ENCODE results near the gene PITPNB.

Gene PITPNB

DNA sequence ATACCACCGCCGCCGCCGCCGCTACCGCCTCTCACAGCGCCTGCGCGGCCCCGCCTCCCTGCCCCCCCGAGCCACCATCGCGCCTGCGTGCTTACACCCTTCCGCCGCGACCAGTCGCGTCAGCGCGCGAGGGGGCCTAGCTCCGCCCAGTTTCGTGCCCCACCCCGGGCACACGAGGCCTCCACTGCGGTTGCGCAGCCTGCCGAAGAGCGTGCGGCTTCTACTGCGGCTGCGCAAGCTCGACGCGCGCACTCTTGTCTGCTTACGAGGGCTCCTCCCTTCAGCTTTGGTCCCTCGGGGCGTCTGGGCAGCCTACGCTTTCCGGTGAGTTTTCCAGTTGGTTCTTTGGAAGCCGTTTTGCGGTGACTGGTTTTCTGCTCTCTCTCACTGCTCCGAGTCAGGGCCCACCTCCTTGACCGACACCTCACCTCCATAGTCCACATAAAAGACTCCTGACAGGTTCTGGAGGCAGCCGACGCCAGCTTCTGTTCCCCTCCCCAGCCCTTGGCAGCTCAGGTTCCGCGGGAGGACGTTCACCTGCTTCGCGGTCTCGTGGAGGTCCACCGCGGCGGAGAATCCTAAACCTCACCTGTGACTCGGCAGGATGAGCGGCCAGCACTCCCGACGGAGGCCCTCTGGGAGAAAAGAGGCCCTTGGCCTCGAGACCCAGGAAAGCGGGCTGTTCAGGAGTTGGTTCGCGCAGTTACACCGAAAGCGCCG is at the start of gene PITPNB:
Gene PITPNB, minus strand, starts transcription at position 35 of the 720 bp plus-strand sequence. CDS start 65 bp downstream, outside the sequence.
- Mint-ChIP-seq H3K4me3 (peak within 1 kb of the TSS; percentile 97 to 99), H3K9me3 (no peaks in the 10 kb centered on the region), H3K27me3 (no peaks in the 10 kb centered on the region), H3K27ac (peak within 1 kb of the TSS; percentile 99 to 100), H3K4me1 (peaks cover 70% of the 10 kb centered on the region)
- ATAC-seq = peak; percentile 93
- peak; percentile 98 to 99 for DNase-seq

DNA sequence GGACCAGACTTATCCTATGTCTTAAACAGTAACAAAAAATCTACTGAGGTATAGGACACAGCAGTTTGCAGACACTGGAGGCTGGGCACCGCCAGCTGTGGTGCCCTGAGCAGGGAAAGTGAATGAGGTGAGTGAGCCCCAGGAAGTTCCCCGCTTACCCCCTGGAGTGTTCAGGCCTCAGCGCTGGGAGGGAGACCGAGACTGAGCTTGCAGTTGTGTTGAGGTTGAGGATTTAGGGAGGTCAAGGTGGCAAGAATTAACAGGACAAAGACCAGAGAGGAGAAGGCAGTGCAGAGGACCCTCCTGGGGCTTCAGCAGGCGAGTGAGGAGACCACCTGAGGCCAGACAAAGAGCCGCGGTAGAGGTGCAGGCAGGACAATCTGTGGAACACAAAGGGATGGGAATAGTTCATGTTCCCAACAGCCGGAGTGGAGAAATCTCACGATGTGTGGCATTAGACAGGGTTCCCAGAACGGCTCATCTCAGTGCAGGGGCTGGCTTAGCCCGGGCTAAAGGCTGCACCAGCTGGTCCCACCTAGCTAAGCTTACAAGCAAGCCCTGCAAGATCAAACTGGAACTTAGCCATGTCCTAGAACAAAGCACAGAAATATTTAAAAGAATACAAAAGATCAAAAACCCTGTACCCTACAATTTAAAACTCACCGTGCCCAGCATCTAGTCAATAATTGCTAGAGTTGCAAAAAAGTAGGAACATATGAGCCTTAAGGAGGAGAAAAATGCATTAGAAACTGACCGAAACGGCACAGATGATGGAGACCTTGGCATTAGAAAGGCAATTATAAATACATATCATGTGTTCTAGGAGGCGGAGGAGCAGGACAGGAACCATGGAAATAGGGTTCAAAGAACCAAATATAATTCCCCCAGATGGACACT is 47.4 kb upstream of the PITPNB start:
- Mint-ChIP-seq H3K27me3 (no peaks in the 10 kb centered on the region), H3K9me3 (no peaks in the 10 kb centered on the region), H3K4me1 (peaks cover 10% of the 10 kb centered on the region), H3K4me3 (no peak overlapping the region), H3K27ac (no peak overlapping the region)
- DNase-seq = no peak
- ATAC-seq = no peak

DNA sequence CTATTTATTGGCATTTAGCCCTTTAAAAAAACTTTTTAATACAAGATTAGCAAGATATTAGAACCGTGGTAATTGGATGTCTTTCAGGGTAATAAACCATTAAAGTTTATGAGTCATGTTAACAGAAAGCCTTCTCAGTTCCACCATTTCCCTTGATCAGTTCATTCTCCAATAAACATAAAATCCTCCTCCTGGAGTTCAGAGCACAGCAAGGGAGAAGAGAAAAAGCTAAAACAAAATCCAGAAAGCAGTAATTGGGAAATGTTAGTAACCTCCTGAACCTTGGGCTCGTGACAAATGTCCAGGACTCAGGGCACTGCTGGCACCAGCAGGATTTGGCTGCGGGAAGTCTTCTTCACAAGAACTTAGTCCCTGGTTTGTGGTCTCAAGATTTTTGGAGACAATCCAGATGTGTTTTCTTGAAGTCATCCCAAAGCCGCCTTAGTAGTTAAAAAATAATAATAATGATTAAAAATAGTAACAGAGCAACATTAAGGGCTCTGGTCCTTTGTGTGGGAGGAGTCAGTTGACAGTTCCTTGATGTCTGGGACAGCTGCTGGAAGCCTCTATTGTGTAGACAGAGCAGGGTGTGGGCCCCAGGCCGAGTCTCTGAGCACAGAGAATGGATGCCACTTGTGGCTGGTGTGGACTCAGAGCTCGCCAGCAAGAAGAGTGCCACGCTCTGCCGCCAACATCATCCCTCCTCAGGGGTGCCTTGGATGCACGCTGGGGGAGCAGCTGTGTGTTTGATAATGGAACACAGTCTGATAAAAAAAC is 43.4 kb upstream of the PITPNB start:
- no peak for DNase-seq
- H3K4me3 Mint-ChIP-seq = no peak overlapping the region
- no peaks in the 10 kb centered on the region for H3K27me3 Mint-ChIP-seq
- H3K27ac Mint-ChIP-seq = no peak overlapping the region
- H3K4me1 Mint-ChIP-seq = peaks cover 1% of the 10 kb centered on the region
- H3K9me3 Mint-ChIP-seq = no peaks in the 10 kb centered on the region
- no peak for ATAC-seq

DNA sequence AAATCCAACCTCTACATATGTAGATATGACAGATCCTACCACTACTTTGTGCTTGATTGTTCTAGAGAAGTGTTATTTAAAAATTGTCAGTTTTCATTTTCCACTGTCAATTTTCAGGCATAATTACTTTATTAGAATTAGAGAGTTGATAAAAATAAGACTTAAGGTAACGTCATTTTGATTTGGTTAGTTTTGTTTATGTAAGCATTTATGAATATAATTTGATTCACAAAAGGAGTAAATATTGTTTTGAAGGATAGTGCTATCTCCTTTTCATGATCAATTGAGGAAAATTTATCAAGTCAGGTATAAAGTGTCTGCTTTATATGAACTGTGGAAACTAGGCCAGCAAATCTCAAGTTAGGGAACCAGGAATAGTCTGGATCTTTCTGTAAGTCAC is 42.6 kb upstream of the PITPNB start:
- DNase-seq (no peak), ATAC-seq (no peak)
- H3K27ac Mint-ChIP-seq = no peak overlapping the region
- H3K4me3 Mint-ChIP-seq = no peak overlapping the region
- no peaks in the 10 kb centered on the region for H3K9me3 Mint-ChIP-seq
- H3K4me1 Mint-ChIP-seq = no peaks in the 10 kb centered on the region
- no peaks in the 10 kb centered on the region for H3K27me3 Mint-ChIP-seq

DNA sequence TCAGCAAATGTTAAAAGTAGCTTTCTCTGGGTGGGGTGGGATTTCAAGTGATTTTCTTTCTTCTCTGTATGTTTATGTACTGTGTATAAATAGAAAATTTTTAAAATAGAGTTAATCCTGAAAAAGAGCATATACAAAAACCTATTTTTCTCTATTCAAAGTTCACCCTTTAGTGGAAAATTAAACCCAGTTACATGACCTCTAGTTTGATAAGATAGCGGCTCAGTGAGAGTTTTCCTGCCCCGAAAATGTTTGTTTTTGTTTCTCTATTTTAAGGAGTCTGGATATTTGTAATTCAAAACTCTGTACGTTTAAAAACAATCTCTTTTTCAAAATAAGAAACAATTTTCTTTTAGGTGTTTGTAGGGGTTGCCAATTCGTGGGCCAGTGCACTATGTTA is 42.1 kb upstream of the PITPNB start:
- H3K9me3 Mint-ChIP-seq = no peaks in the 10 kb centered on the region
- no peaks in the 10 kb centered on the region for H3K27me3 Mint-ChIP-seq
- H3K4me3 Mint-ChIP-seq = no peak overlapping the region
- H3K4me1 Mint-ChIP-seq = no peaks in the 10 kb centered on the region
- no peak overlapping the region for H3K27ac Mint-ChIP-seq
- no peak for DNase-seq
- ATAC-seq = no peak

DNA sequence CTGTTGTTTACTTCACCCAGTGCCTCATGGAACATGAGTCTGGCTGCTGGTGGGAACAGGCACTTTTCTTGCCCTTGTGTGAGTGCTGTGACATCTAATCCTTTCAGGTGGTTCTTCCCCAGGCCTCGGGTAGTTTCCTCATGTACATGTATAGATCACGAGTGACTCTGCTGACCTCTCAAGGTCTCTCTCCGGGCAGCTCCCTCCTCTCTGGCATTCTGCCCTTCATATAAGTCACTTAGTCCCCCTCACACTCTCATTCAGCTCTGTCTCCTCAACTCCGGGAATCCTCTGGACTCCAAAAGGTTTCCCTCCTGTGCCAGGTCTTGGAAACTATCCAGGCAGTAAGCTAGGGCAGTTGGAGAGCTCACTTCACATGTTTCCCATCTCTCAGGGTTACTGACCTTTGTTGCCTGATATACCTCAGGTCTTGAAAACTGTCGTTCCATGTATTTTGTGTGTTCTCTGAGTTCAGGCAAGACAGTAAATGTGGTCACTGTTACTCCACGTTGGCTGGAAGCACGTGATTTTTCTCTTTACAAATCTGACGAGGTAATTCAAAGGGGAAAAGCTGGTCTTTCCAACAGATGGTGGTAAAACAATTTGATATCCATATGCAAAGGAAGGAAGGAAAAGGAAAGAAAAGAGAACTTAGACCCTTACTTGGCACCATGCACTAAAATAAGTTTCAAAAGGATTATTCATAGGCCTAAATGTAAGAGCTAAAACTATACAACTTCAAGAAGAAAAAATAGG is 40.5 kb upstream of the PITPNB start:
- ATAC-seq = no peak
- Mint-ChIP-seq H3K27me3 (no peaks in the 10 kb centered on the region), H3K9me3 (no peaks in the 10 kb centered on the region), H3K4me1 (no peaks in the 10 kb centered on the region), H3K4me3 (no peak overlapping the region), H3K27ac (peak overlapping the region; percentile 19 to 55)
- DNase-seq = no peak

DNA sequence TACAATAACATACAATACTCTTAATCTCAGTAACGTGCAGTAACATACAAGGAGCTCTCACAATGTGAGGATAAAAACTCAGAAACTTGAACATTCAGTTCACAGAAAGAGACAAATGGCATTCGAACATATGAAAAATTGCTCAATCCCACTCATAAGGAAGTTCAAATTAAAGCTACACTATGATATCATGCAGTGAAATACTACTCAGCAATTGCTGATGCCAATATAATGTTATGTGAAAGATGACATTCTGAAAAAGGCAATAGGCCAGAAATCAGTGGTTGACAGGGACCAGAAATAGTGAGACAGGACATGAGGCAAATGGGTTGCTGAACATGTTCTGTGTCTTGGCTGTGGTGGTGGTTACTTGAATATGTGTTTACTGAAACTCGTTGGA is 33.7 kb upstream of the PITPNB start:
- ATAC-seq = no peak
- Mint-ChIP-seq H3K4me1 (no peaks in the 10 kb centered on the region), H3K4me3 (no peak overlapping the region), H3K27me3 (no peaks in the 10 kb centered on the region), H3K27ac (no peak overlapping the region), H3K9me3 (no peaks in the 10 kb centered on the region)
- DNase-seq = no peak

DNA sequence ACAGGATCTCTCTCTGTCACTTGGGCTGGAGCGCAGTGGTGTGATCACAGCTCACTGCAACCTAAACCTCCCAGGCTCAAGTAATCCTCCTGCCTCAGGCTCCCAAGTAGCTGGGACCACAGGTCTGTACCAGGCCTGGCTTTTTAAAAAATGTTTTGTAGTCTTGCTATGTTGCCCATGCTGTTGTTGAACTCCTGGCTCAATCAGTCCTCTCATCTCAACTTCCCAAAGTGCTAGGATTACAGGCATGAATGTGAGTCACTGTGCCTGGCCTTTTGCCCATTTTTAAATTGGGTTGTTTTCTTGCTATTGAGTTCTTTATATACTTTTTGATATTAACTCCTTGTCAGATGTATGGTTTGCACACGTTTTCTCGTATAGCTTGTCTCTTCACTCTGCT is 33.0 kb upstream of the PITPNB start:
- H3K4me1 Mint-ChIP-seq = no peaks in the 10 kb centered on the region
- DNase-seq = no peak

DNA sequence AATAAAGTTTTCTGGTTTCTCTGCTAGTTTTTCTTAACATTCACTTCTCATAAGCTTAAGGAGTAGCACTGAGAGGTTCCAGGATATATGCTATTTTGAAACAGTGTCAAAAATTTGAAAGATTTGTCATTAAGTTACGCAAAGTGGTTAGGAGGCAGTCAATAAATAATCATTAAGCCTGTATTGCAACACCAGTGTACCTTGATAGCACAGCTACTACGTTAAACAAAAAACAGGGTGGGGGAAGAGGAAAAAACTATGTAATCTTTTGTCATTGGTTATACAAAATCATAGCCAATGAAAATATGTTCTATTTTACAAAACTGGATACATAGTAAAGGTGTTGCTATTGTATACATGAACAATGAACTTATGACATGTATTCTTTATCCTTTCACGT is 30.4 kb upstream of the PITPNB start:
- ATAC-seq = no peak
- H3K4me1 Mint-ChIP-seq = no peaks in the 10 kb centered on the region

More for the DNA sequence above, 33.0 kb upstream of the PITPNB start:
- no peak for ATAC-seq
- Mint-ChIP-seq H3K27ac (no peak overlapping the region), H3K4me3 (no peak overlapping the region), H3K9me3 (no peaks in the 10 kb centered on the region), H3K27me3 (no peaks in the 10 kb centered on the region)

DNA sequence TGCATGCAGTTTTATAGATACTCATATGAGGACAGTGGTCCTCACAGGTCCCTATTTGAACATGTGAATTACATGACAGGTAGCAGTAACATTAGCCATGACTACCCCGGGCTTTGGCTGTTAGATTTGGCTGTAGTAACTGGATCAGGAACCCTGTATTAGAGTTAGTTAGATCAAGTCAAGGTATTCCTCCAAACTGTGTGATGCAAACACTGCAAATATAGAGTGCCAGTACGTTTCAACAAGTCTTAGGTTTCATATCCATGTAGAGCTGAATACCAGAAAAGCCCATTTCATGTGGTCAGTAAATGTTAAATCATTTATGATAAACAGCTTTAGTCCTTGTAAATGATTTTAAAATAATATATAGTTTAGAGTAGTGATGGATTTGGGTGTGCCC is 29.5 kb upstream of the PITPNB start:
- ATAC-seq (no peak), DNase-seq (no peak)
- Mint-ChIP-seq H3K4me3 (no peak overlapping the region), H3K27me3 (no peaks in the 10 kb centered on the region), H3K9me3 (no peaks in the 10 kb centered on the region), H3K27ac (no peak overlapping the region), H3K4me1 (no peaks in the 10 kb centered on the region)

More for the DNA sequence above, 30.4 kb upstream of the PITPNB start:
- Mint-ChIP-seq H3K27me3 (no peaks in the 10 kb centered on the region), H3K4me3 (no peak overlapping the region), H3K27ac (no peak overlapping the region), H3K9me3 (no peaks in the 10 kb centered on the region)
- DNase-seq = no peak

DNA sequence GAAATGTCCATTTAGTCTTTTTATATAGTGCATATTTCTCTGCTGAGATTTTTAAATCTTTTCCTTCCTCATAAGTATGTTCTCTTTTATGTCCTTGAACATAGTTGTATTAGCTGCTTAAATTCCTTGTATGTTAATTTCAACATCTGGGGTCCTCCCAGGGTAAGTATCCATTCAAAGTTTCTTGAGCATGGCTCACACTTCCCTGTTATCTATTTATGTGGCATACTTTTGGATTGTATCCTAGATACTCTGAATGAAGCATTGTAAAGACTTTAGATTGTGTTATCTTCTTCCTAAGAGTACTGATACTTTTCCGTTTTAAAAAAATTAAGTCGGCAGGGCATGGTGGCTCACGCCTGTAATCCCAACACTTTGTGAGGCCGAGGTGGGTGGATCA is 28.4 kb upstream of the PITPNB start:
- no peak overlapping the region for H3K4me3 Mint-ChIP-seq
- H3K4me1 Mint-ChIP-seq = no peaks in the 10 kb centered on the region
- no peaks in the 10 kb centered on the region for H3K9me3 Mint-ChIP-seq
- ATAC-seq (no peak), DNase-seq (no peak)
- H3K27me3 Mint-ChIP-seq = no peaks in the 10 kb centered on the region
- no peak overlapping the region for H3K27ac Mint-ChIP-seq

DNA sequence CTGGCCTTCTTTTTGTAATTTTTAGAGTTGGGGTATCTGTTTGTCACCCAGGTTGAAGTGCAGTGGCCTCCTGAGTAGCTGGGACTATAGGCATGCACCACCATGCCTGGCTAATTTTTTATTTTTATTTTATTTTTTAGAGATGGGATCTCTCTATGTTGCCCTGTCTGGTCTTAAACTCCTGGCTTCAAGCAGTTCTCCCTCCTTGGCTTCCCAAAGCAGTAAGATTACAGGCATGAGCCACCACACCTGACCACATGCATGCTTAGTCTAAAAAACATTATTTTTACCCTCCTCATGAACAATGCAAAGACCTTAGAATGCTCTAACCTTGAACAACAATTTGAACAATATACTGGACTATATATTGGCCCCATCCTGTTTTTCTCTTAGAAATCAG is 22.1 kb upstream of the PITPNB start:
- no peaks in the 10 kb centered on the region for H3K4me1 Mint-ChIP-seq
- no peaks in the 10 kb centered on the region for H3K27me3 Mint-ChIP-seq
- H3K4me3 Mint-ChIP-seq = no peak overlapping the region
- no peaks in the 10 kb centered on the region for H3K9me3 Mint-ChIP-seq
- H3K27ac Mint-ChIP-seq = no peak overlapping the region
- no peak for DNase-seq
- no peak for ATAC-seq

DNA sequence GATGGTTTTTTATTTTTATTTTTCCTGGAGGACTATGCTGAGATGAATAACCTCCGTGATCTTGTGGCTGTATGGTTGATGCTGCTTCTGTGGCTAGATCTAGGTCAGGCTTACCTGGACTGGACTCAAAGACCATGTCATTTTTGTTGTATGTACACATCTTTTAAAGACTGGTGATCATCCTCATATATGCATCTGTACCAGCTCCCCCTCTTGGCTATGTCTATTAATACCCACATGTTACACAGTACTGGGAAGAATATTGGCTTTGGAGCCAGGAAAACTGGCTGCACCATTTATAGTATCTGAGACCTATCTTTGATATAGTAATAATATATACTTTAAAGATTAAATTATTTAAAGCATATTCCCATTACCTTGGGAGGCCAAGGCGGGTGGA is 18.4 kb upstream of the PITPNB start:
- no peak overlapping the region for H3K4me3 Mint-ChIP-seq
- DNase-seq (no peak), ATAC-seq (no peak)
- H3K27me3 Mint-ChIP-seq = no peaks in the 10 kb centered on the region
- no peak overlapping the region for H3K27ac Mint-ChIP-seq
- no peaks in the 10 kb centered on the region for H3K9me3 Mint-ChIP-seq
- H3K4me1 Mint-ChIP-seq = no peaks in the 10 kb centered on the region

DNA sequence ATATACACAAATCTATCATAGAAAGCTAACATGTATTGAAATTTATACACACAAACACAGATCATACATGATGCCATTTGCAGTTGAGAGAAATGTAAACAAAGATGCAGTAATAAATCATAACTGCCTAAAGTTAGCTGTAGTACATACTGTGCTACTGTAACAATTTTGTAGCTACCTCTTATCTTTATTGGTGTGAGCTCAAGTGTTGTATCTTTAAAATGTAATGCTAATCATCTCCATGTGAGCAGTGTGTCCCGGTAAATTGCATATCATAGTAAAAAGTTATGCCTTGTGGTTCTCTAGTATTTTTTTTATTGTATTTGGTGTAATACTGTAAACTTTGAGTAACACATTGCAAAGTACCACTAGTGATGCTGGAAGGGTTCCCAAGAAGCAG is 16.8 kb upstream of the PITPNB start:
- no peak overlapping the region for H3K27ac Mint-ChIP-seq
- no peaks in the 10 kb centered on the region for H3K9me3 Mint-ChIP-seq
- DNase-seq (no peak), ATAC-seq (no peak)
- H3K4me3 Mint-ChIP-seq = no peak overlapping the region
- no peaks in the 10 kb centered on the region for H3K4me1 Mint-ChIP-seq
- H3K27me3 Mint-ChIP-seq = no peaks in the 10 kb centered on the region

DNA sequence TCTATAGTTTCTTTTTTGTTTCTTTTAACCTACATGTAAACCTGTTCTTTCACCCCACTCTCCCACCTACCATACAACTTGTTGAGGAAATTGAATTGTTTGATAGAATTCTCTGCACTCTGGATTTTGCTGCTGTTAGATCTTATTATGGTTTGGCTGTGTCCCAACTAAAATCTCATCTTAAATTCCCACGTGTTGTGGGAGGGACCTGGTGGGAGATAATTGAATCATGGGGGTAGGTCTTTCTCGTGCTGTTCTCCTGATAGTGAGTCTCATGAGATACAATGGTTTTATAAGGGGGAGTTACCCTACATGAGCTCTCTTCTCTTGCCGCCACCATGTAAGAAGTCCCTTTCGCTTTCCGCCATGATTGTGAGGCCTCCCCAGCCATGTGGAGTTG is 15.0 kb upstream of the PITPNB start:
- Mint-ChIP-seq H3K4me1 (no peaks in the 10 kb centered on the region), H3K9me3 (no peaks in the 10 kb centered on the region)
- ATAC-seq = no peak

More for the DNA sequence above, 15.0 kb upstream of the PITPNB start:
- Mint-ChIP-seq H3K27ac (no peak overlapping the region), H3K4me3 (no peak overlapping the region), H3K27me3 (no peaks in the 10 kb centered on the region)
- no peak for DNase-seq

All from stimulated activated naive CD8-positive, alpha-beta T cell treated with anti-CD3 and anti-CD28 coated beads, Interleukin-15, amount 100 ng/mL, for 72 hours (primary cell).